Keratinocyte (primary cell): Measurements from ENCODE around the gene RASGEF1C. TPM values are rescaled to one million over a fixed set of nuclear protein-coding genes. Genes with fewer than 3 reads are reported as not detected.

Experiments
- DNase-seq: peaks from one replicate; pipeline ENCODE4 v3.0.0-alpha.2; 2011; ENCODE audit warnings: low read depth, missing footprints, low spot score
- FAIRE-seq: peaks from 2 replicates; lab custom pipeline; 2011; peaks lifted over from hg19 to GRCh38; lab: Jason Lieb, UNC
- H2AFZ ChIP-seq: 2 replicates; pipeline ENCODE4 v1.6.0; 2012; ENCODE audit warnings: low read length, control low read depth, inconsistent platforms; ENCODE audit not compliant: control insufficient read depth
- H3K27ac ChIP-seq: 2 replicates; pipeline ENCODE4 v1.5.1; 2011; ENCODE audit warnings: low read length; ENCODE audit not compliant: control insufficient read depth, insufficient read depth
- H3K27me3 ChIP-seq: 3 replicates; pipeline ENCODE4 v1.6.0; 2011; ENCODE audit warnings: low read length; ENCODE audit not compliant: control insufficient read depth, insufficient read depth; ENCODE audit errors: extremely low read depth
- H3K36me3 ChIP-seq, 2 experiments: 2 replicates in 1 of 2; 3 replicates in 1 of 2; pipeline ENCODE4 v1.5.1; 2011; ENCODE audit warnings: low read length in 2 of 2, mild to moderate bottlenecking in 1 of 2; ENCODE audit not compliant: control insufficient read depth in 2 of 2, insufficient read depth in 2 of 2; ENCODE audit errors: extremely low read depth in 1 of 2
- H3K4me1 ChIP-seq: 3 replicates; pipeline ENCODE4 v1.5.1; 2011; ENCODE audit warnings: low read length; ENCODE audit not compliant: control insufficient read depth, insufficient read depth; ENCODE audit errors: extremely low read depth
- H3K4me2 ChIP-seq: 3 replicates; pipeline ENCODE4 v1.6.0; 2011; ENCODE audit warnings: low read depth, low read length; ENCODE audit not compliant: control insufficient read depth, insufficient read depth; ENCODE audit errors: extremely low read depth
- H3K4me3 ChIP-seq, 3 experiments: fragments of 200-600 bp in 1 of 3; sonication (generic) in 1 of 3; 2 replicates in 2 of 3; 3 replicates in 1 of 3; pipeline ENCODE4 v1.5.1; 2011 to 2016; ENCODE audit warnings: low read length in 3 of 3, mild to moderate bottlenecking in 3 of 3, control low read depth in 2 of 3, inconsistent platforms in 1 of 3, low read depth in 1 of 3, mixed read lengths in 1 of 3, mixed run types in 1 of 3, moderate library complexity in 1 of 3; ENCODE audit not compliant: control insufficient read depth in 2 of 3, insufficient read depth in 2 of 3; ENCODE audit errors: extremely low read depth in 1 of 3
- H3K79me2 ChIP-seq: 2 replicates; pipeline ENCODE4 v1.6.0; 2012; ENCODE audit warnings: low read length; ENCODE audit not compliant: control insufficient read depth, insufficient read depth
- H3K9ac ChIP-seq: 3 replicates; pipeline ENCODE4 v1.6.0; 2011; ENCODE audit warnings: low read length; ENCODE audit not compliant: control insufficient read depth, insufficient read depth; ENCODE audit errors: extremely low read depth
- H3K9me1 ChIP-seq: 3 replicates; pipeline ENCODE4 v1.6.0; 2011; ENCODE audit warnings: low read length; ENCODE audit not compliant: control insufficient read depth, insufficient read depth; ENCODE audit errors: extremely low read depth
- H3K9me3 ChIP-seq: 2 replicates; pipeline ENCODE4 v1.5.1; 2012; ENCODE audit warnings: low read depth, low read length; ENCODE audit not compliant: control insufficient read depth
- H4K20me1 ChIP-seq: 3 replicates; pipeline ENCODE4 v1.6.0; 2011; ENCODE audit warnings: low read length; ENCODE audit not compliant: control insufficient read depth, insufficient read depth; ENCODE audit errors: extremely low read depth
- EZH2 ChIP-seq: IDR thresholded peaks from one replicate; pipeline ENCODE4 v1.6.1; 2012; ENCODE audit warnings: inconsistent platforms, mild to moderate bottlenecking, low read length, moderate library complexity
- dilution Hi-C: fragments of 300-500 bp; cut with MboI; formaldehyde crosslinking; loops from one replicate; pipeline ENCODE4 v1.7.0; 2020; ENCODE audit warnings: low sequenced_read_pairs; ENCODE audit not compliant: extremely low pct_ligation_motif_present
- polyA plus RNA-seq, 5 experiments: library from polyadenylated mRNA; depleted of rRNA in 3 of 5; stranded (reverse) in 3 of 5; stranded (forward) in 1 of 5; unstranded in 1 of 5; fragments of >200 nt; gene quantifications; 1 replicate in 1 of 5; 2 replicates in 3 of 5; 3 replicates in 1 of 5; pipeline versions ENCODE4 v1.2.1 to v1.2.3, GENCODE V29; 2011 to 2012; ENCODE audit warnings: missing spikeins in 2 of 5, low read depth in 1 of 5, low replicate concordance in 1 of 5
- TF ChIP-seq, protein P1 (sequence below), 3 experiments: IDR thresholded peaks in 1 of 3; conservative IDR thresholded peaks in 1 of 3; optimal IDR thresholded peaks in 1 of 3; 2 replicates in 2 of 3; 3 replicates in 1 of 3; pipeline versions ENCODE3 to v1.5.1; 2011; ENCODE audit warnings: low read length in 3 of 3, mild to moderate bottlenecking in 3 of 3, moderate library complexity in 2 of 3, control low read depth in 1 of 3, inconsistent platforms in 1 of 3; ENCODE audit not compliant: insufficient read depth in 2 of 3; ENCODE audit errors: extremely low read depth in 1 of 3

Gene RASGEF1C
- polyA plus RNA-seq, 1 donor (not counting 4 experiments of a cell fraction or from before 2014, with no cell fraction given), result not detected

DNA sequence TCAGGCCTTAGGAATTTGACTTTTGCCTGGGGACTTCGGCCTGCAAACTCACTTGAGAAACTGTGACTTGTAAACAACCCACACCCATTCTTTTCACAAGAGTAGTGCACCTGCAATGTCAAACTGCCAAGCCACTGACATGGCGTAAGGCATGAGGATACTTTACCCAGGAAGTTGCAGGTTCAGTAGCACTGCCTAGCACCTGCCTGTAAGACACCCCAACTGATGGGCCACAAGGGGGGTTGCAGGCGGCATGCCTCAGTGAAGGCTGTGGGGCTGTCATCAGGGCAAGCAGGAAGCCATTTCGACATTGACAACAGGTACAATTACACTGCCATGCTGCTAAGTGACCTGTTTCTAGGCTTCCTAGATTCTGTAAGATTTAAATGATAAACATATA is 41.3 kb upstream of the RASGEF1C start:
- DNase-seq, result no peak
- dilution Hi-C loops, result no loop called here
- Histone ChIP-seq H4K20me1 (no peaks in the 10 kb centered on the region), H3K4me3 (no peak overlapping the region), H3K27ac (no peak overlapping the region), H3K79me2 (no peaks in the 10 kb centered on the region), H3K4me2 (no peak overlapping the region), H3K27me3 (no peaks in the 10 kb centered on the region), H3K9ac (no peak overlapping the region), H3K9me3 (peaks cover 32% of the 10 kb centered on the region), H3K36me3 (peaks cover 13 to 19% of the 10 kb centered on the region in 2 experiments), H2AFZ (no peak overlapping the region), H3K4me1 (no peaks in the 10 kb centered on the region), H3K9me1 (no peaks in the 10 kb centered on the region)
- no peak for FAIRE-seq
- no peak for TF ChIP-seq EZH2
- TF ChIP-seq, protein P1, sequence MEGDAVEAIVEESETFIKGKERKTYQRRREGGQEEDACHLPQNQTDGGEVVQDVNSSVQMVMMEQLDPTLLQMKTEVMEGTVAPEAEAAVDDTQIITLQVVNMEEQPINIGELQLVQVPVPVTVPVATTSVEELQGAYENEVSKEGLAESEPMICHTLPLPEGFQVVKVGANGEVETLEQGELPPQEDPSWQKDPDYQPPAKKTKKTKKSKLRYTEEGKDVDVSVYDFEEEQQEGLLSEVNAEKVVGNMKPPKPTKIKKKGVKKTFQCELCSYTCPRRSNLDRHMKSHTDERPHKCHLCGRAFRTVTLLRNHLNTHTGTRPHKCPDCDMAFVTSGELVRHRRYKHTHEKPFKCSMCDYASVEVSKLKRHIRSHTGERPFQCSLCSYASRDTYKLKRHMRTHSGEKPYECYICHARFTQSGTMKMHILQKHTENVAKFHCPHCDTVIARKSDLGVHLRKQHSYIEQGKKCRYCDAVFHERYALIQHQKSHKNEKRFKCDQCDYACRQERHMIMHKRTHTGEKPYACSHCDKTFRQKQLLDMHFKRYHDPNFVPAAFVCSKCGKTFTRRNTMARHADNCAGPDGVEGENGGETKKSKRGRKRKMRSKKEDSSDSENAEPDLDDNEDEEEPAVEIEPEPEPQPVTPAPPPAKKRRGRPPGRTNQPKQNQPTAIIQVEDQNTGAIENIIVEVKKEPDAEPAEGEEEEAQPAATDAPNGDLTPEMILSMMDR (optimal IDR thresholded peaks at IDR 0.05 in 1 of 3, IDR thresholded peaks at IDR 0.05 in 1 of 3, conservative IDR thresholded peaks at IDR 0.05 in 1 of 3; ENCODE audit: extremely low read depth in 1 of 3, insufficient read depth in 2 of 3, low read length in 3 of 3), result no peak

DNA sequence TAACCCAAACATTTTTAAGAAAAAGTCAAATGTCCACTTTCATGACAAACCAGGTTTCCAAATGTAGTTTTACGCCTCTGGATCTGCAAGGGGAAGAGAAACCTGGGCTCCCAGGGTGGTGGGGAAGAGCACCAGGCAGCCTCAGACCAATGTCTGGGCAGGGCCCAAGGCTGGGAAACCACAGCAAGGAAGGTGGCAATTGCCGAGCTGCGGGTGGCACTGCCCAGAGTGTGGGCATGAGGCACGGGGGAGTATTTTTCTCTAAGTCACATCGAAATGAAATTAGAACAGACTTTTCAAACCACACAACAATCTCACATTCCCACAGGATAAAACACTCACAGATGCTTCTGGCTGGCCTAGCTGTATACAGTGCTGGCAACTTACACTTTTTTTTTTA is 32.6 kb upstream of the RASGEF1C start:
- H3K79me2 ChIP-seq, result no peaks in the 10 kb centered on the region
- H3K27me3 ChIP-seq, result no peaks in the 10 kb centered on the region
- dilution Hi-C loops, result no loop called here
- no peak for FAIRE-seq
- no peak for DNase-seq
- no peak overlapping the region for H3K4me2 ChIP-seq
- no peaks in the 10 kb centered on the region for H3K4me1 ChIP-seq
- no peaks in the 10 kb centered on the region for H3K9me1 ChIP-seq
- H3K4me3 ChIP-seq, result no peak overlapping the region
- peaks cover 2 to 7% of the 10 kb centered on the region in 2 experiments for H3K36me3 ChIP-seq
- no peak overlapping the region for H2AFZ ChIP-seq
- H3K9me3 ChIP-seq, result no peaks in the 10 kb centered on the region
- no peak overlapping the region for H3K27ac ChIP-seq
- H3K9ac ChIP-seq, result no peak overlapping the region
- no peaks in the 10 kb centered on the region for H4K20me1 ChIP-seq
- TF ChIP-seq, protein P1 (optimal IDR thresholded peaks at IDR 0.05 in 1 of 3, IDR thresholded peaks at IDR 0.05 in 1 of 3, conservative IDR thresholded peaks at IDR 0.05 in 1 of 3; ENCODE audit: extremely low read depth in 1 of 3, insufficient read depth in 2 of 3, low read length in 3 of 3), result no peak
- no peak for TF ChIP-seq EZH2
